HepG2 (cell line): ENCODE results near the gene NUP93. TPM values are rescaled to one million over a fixed set of nuclear protein-coding genes. Genes with fewer than 3 reads are reported as not detected.

Source experiments
- BORCS8-MEF2B ChIP-seq: sonication (generic); formaldehyde crosslinking; IDR thresholded peaks from 2 replicates; pipeline ENCODE4 v1.8.0; 2022; ENCODE audit warnings: mild to moderate bottlenecking, missing genetic modification reagents
- HNRNPLL ChIP-seq: fragments of 200-400 bp; formaldehyde crosslinking; IDR thresholded peaks from 2 replicates; pipeline ENCODE4 v1.6.1; 2017; ENCODE audit warnings: mild to moderate bottlenecking, low read depth, low read length; ENCODE audit not compliant: poor library complexity, severe bottlenecking
- MAFK ChIP-seq, 2 experiments: IDR thresholded peaks in 1 of 2; conservative IDR thresholded peaks in 1 of 2; 2 replicates each; pipeline ENCODE4 v1.6.1; 2011; ENCODE audit warnings: improper control_type of control experiment in 2 of 2, low read length in 2 of 2
- NCOA5 ChIP-seq: sonication (generic); formaldehyde crosslinking; IDR thresholded peaks from 2 replicates; pipeline ENCODE4 v1.4.0; 2020; ENCODE audit warnings: missing genetic modification reagents
- NPAS2 ChIP-seq: sonication (generic); formaldehyde crosslinking; IDR thresholded peaks from 2 replicates; pipeline ENCODE4 v1.8.0; 2022; ENCODE audit warnings: mild to moderate bottlenecking, missing genetic modification reagents, borderline replicate concordance
- PHF21A ChIP-seq: sonication (generic); formaldehyde crosslinking; IDR thresholded peaks from 2 replicates; pipeline ENCODE4 v1.5.0; 2020; ENCODE audit warnings: mild to moderate bottlenecking, missing genetic modification reagents
- POLR2AphosphoS2 ChIP-seq: IDR thresholded peaks from 2 replicates; pipeline ENCODE4 v1.6.1; 2011; ENCODE audit warnings: low read depth, low read length, improper control_type of control experiment
- ZBTB7A ChIP-seq: sonication (generic); formaldehyde crosslinking; IDR thresholded peaks from 2 replicates; pipeline ENCODE4 v1.8.0; 2022; ENCODE audit warnings: mild to moderate bottlenecking, missing genetic modification reagents
- ZKSCAN8 ChIP-seq: IDR thresholded peaks from 2 replicates; pipeline ENCODE4 v1.6.1; 2016; ENCODE audit warnings: borderline replicate concordance, missing genetic modification reagents, missing compliant biosample characterization
- ZNF136 ChIP-seq: sonication (generic); formaldehyde crosslinking; IDR thresholded peaks from 2 replicates; pipeline ENCODE4 v1.8.1; 2022; ENCODE audit warnings: low read depth, mild to moderate bottlenecking, moderate library complexity, missing genetic modification reagents
- ZNF17 ChIP-seq: sonication (generic); formaldehyde crosslinking; IDR thresholded peaks from 2 replicates; pipeline ENCODE4 v1.5.0; 2020; ENCODE audit warnings: mild to moderate bottlenecking, missing genetic modification reagents
- ZNF335 ChIP-seq: sonication (generic); formaldehyde crosslinking; IDR thresholded peaks from 2 replicates; pipeline ENCODE4 v1.4.0; 2020; ENCODE audit warnings: missing genetic modification reagents
- ZNF431 ChIP-seq: sonication (generic); formaldehyde crosslinking; IDR thresholded peaks from 2 replicates; pipeline ENCODE4 v1.9.0; 2022; ENCODE audit warnings: missing genetic modification reagents, low read depth, mild to moderate bottlenecking, borderline replicate concordance
- ZNF513 ChIP-seq: sonication (generic); formaldehyde crosslinking; conservative IDR thresholded peaks from 2 replicates; pipeline ENCODE4 v1.5.0; 2020; ENCODE audit warnings: missing genetic modification reagents
- ZNF563 ChIP-seq: sonication (generic); formaldehyde crosslinking; IDR thresholded peaks from 2 replicates; pipeline ENCODE4 v1.8.0; 2022; ENCODE audit warnings: mild to moderate bottlenecking, moderate library complexity, missing genetic modification reagents
- ZNF674 ChIP-seq: sonication (generic); formaldehyde crosslinking; IDR thresholded peaks from 2 replicates; pipeline ENCODE4 v1.5.0; 2020; ENCODE audit warnings: low read depth, mild to moderate bottlenecking, missing genetic modification reagents
- ZNF737 ChIP-seq: sonication (generic); formaldehyde crosslinking; IDR thresholded peaks from 2 replicates; pipeline ENCODE4 v1.5.0; 2020; ENCODE audit warnings: missing genetic modification reagents, mild to moderate bottlenecking, borderline replicate concordance
- polyA plus RNA-seq, 8 experiments: library from polyadenylated mRNA; depleted of rRNA in 3 of 8; stranded (reverse) in 7 of 8; unstranded in 1 of 8; fragments of >200 nt; fragmentation: Illumina TruSeq in 4 of 8; extraction: Trizol in 4 of 8; gene quantifications; 2 replicates each; pipeline versions ENCODE4 v1.2.1 to v1.2.3, GENCODE V29; 2011 to 2016; ENCODE audit warnings: low read depth in 4 of 8, missing spikeins in 1 of 8, mixed read lengths in 1 of 8; ENCODE audit not compliant: insufficient read depth in 1 of 8
- total RNA-seq, 5 experiments: library from RNA; depleted of rRNA; stranded (reverse); fragments of >200 nt; fragmentation: Illumina TruSeq; extraction: Trizol; gene quantifications; 2 replicates each; pipeline ENCODE4 v1.2.3, GENCODE V29; 2016; ENCODE audit warnings: low read depth in 1 of 5
- TF ChIP-seq, protein P1 (sequence below): fragments of 450-650 bp; IDR thresholded peaks from 2 replicates; pipeline ENCODE4 v1.6.1; 2016
- TF ChIP-seq, protein P2 (sequence below): sonication (generic); formaldehyde crosslinking; IDR thresholded peaks from 2 replicates; pipeline ENCODE4 v1.9.0; 2022; ENCODE audit warnings: low read depth, missing genetic modification reagents
- TF ChIP-seq, protein P3 (sequence below): conservative IDR thresholded peaks from 2 replicates; pipeline ENCODE4 v1.6.1; 2018; ENCODE audit warnings: missing genetic modification reagents
- TF ChIP-seq, protein P4 (sequence below): sonication (generic); formaldehyde crosslinking; IDR thresholded peaks from 2 replicates; pipeline ENCODE4 v1.4.0; 2020; ENCODE audit warnings: mild to moderate bottlenecking, missing genetic modification reagents

The NUP93 gene
- total and polyA plus RNA-seq, 2 of the 13 experiments (the other 11 are each of a cell fraction or from before 2014, with no cell fraction given): 58.5 to 140 TPM

DNA sequence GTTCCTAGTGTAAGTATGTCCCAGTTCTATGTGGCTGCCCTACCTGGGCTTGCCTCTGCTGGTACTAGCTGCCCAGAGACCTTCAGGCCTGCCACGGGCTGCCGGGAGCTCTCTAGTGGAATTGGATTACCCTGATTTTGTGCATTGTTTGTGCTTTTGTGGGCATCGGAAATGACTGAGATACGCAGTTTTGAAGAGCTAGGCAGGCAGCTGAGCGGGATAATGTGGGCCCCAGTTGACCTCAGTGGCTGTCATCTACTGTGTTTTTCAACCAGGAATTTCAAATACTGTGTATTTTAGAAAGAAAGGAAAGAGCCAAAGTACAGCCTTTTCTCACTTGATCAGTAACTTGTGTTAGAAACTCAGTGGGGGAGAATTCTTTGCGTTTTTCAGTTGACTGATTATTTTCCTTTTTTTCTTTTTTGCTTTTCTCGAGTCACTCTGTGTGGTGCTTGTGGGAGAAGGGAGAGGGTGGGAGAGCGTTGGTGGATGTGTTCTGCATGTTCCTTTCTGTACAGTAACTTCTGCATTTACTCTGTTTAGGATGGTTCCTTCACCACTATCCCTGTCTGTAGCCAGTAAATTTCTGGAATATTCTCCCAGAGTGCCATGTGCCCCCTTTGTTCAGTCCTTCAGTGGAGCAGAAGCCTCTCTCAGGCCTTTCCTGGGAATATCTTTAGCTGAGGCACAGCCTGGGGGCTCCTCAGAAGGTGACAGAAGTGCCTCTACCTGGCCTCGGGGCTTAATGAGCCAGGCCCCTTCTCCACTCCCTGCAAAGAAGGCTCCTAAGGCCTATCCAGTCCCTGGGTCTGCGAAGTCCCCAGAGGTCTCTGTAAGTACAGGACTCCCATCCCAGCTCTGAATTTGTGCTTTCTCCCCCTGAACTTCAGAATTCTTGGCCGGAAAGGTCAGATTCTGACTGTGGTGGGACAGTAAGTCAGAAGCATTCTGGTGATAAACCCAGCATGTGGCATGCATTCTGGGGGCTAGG, 120.1 kb downstream of the NUP93 start (continued):
- TF ChIP-seq, protein P1, sequence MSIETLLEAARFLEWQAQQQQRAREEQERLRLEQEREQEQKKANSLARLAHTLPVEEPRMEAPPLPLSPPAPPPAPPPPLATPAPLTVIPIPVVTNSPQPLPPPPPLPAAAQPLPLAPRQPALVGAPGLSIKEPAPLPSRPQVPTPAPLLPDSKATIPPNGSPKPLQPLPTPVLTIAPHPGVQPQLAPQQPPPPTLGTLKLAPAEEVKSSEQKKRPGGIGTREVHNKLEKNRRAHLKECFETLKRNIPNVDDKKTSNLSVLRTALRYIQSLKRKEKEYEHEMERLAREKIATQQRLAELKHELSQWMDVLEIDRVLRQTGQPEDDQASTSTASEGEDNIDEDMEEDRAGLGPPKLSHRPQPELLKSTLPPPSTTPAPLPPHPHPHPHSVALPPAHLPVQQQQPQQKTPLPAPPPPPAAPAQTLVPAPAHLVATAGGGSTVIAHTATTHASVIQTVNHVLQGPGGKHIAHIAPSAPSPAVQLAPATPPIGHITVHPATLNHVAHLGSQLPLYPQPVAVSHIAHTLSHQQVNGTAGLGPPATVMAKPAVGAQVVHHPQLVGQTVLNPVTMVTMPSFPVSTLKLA: no peak
- TF ChIP-seq ZKSCAN8 (CRISPR knock-in tag) (0 out of 2 replicates have a peak, but pooled peaks have one; percentile 16), ZBTB7A (CRISPR knock-in tag) (no peak), MAFK (conservative IDR thresholded peaks at IDR 0.05 in 1 of 2, IDR thresholded peaks at IDR 0.05 in 1 of 2; ENCODE audit: low read length in 2 of 2) (peak in 1 of 2 experiments; percentile 26; a peak in 1 of 4 replicates), ZNF335 (CRISPR knock-in tag) (no peak), BORCS8-MEF2B (CRISPR knock-in tag) (no peak), ZNF431 (CRISPR knock-in tag) (no peak), ZNF737 (CRISPR knock-in tag) (no peak), ZNF513 (CRISPR knock-in tag) (0 out of 2 replicates have a peak, but pooled peaks have one; percentile 4), ZNF563 (CRISPR knock-in tag) (no peak), POLR2AphosphoS2 (no peak), ZNF136 (no peak), HNRNPLL (no peak), PHF21A (peak; percentile 93), NPAS2 (CRISPR knock-in tag) (no peak), ZNF674 (CRISPR knock-in tag) (no peak), NCOA5 (CRISPR knock-in tag) (no peak), ZNF17 (CRISPR knock-in tag) (no peak)
- TF ChIP-seq, protein P2, sequence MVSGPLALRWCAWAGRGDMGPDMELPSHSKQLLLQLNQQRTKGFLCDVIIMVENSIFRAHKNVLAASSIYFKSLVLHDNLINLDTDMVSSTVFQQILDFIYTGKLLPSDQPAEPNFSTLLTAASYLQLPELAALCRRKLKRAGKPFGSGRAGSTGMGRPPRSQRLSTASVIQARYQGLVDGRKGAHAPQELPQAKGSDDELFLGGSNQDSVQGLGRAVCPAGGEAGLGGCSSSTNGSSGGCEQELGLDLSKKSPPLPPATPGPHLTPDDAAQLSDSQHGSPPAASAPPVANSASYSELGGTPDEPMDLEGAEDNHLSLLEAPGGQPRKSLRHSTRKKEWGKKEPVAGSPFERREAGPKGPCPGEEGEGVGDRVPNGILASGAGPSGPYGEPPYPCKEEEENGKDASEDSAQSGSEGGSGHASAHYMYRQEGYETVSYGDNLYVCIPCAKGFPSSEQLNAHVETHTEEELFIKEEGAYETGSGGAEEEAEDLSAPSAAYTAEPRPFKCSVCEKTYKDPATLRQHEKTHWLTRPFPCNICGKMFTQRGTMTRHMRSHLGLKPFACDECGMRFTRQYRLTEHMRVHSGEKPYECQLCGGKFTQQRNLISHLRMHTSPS (CRISPR knock-in tag): peak; percentile 79
- TF ChIP-seq, protein P3, sequence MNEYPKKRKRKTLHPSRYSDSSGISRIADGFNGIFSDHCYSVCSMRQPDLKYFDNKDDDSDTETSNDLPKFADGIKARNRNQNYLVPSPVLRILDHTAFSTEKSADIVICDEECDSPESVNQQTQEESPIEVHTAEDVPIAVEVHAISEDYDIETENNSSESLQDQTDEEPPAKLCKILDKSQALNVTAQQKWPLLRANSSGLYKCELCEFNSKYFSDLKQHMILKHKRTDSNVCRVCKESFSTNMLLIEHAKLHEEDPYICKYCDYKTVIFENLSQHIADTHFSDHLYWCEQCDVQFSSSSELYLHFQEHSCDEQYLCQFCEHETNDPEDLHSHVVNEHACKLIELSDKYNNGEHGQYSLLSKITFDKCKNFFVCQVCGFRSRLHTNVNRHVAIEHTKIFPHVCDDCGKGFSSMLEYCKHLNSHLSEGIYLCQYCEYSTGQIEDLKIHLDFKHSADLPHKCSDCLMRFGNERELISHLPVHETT: peak; percentile 12; the same call in 1 of the 2 replicates
- TF ChIP-seq, protein P4, sequence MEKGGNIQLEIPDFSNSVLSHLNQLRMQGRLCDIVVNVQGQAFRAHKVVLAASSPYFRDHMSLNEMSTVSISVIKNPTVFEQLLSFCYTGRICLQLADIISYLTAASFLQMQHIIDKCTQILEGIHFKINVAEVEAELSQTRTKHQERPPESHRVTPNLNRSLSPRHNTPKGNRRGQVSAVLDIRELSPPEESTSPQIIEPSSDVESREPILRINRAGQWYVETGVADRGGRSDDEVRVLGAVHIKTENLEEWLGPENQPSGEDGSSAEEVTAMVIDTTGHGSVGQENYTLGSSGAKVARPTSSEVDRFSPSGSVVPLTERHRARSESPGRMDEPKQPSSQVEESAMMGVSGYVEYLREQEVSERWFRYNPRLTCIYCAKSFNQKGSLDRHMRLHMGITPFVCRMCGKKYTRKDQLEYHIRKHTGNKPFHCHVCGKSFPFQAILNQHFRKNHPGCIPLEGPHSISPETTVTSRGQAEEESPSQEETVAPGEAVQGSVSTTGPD: no peak
